Measurements from ENCODE around the gene TMEM63A. TPM values are rescaled to one million over a fixed set of nuclear protein-coding genes. Genes with fewer than 3 reads are reported as not detected.

TMEM63A gene
- total and polyA plus RNA-seq, 10 of the 15 experiments (the other 5 are each of a cell fraction or from before 2014, with no cell fraction given), result 1.3 to 33.5 (median 15.2) TPM

DNA sequence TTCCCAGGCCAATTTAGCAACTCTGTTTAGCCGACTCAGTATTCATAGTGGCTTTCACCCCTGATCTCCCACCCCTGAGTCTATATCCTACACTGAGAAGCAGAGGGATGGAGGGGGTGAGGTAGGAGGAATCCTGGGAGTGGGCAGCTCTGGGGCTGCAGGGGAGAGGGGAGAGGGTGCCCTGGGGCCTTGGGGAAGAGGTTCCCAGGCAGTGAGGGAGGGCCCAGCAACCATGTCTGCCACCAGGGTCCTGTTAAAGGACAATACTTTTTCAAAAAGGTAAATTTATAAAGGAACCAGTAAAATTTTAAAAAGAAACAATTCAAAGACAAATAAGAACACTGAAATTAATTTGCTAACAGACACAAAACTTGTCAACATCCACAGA, 42.0 kb downstream of the TMEM63A start:
- POLR2A ChIA-PET, result no interaction called here
- H3K4me2 ChIP-seq (ENCODE audit: control insufficient read depth, insufficient read depth), result no peak overlapping the region
- H4K20me1 ChIP-seq (ENCODE audit: control insufficient read depth, insufficient read depth), result no peaks in the 10 kb centered on the region
- no peaks in the 10 kb centered on the region for H3K79me2 ChIP-seq (ENCODE audit: control insufficient read depth, insufficient read depth, low read length)
- H2AFZ ChIP-seq (ENCODE audit: control insufficient read depth, low read depth, low read length), result no peak overlapping the region
- SMC1A ChIA-PET (ENCODE audit: uncharacterized antibody, unreplicated experiment), result no interaction called here
- no peak for ATAC-seq
- intact Hi-C loops (cut with micrococcal nuclease; ENCODE audit: unreplicated experiment) (loop anchor here (10.0 kb wide), 2 partner anchors 285 to 365 kb away; no protein-coding TSS in a partner anchor), in situ Hi-C loops (cut with MboI) (no loop called here)
- H3K4me1 ChIP-seq (ENCODE audit: control insufficient read depth, insufficient read depth, low read length), result no peaks in the 10 kb centered on the region
- no peak for FAIRE-seq
- DNase-seq (ENCODE audit: low read depth, low spot score), result no peak
- WGBS (ENCODE audit: insufficient coverage, insufficient replicate concordance, low lambda C conversion rate, missing lambda C conversion rate), result 88% methylated on average over 1 of the region's 1 CpG
- no peaks in the 10 kb centered on the region for H3K36me3 ChIP-seq (ENCODE audit: control insufficient read depth in 2 of 2, insufficient read depth in 2 of 2, low read length in 1 of 2)
- RAD21 ChIA-PET (ENCODE audit: unreplicated experiment), result interaction anchor here (1.0 kb wide), 1 partner anchor 58 kb away, joined by 3 read pairs; no protein-coding TSS in a partner anchor
- H3K9ac ChIP-seq (ENCODE audit: control insufficient read depth, insufficient read depth, low read length), result no peak overlapping the region
- H3K27me3 ChIP-seq (replicated peaks in 1 of 2; ENCODE audit: control insufficient read depth in 2 of 2, insufficient read depth in 2 of 2, low read length in 1 of 2), result no peaks in the 10 kb centered on the region
- no peak overlapping the region for H3K4me3 ChIP-seq
- CTCF ChIA-PET, result no interaction called here
- H3K9me3 ChIP-seq (replicated peaks; ENCODE audit: control insufficient read depth, insufficient read depth, low read length), result no peaks in the 10 kb centered on the region
- BruUV-seq (replicated peaks), result no TSS peak
- H3K27ac ChIP-seq (ENCODE audit: control insufficient read depth, insufficient read depth), result no peak overlapping the region
- TF ChIP-seq DPF2 (IDR thresholded peaks at IDR 0.05) (no peak), ZNF24 (IDR thresholded peaks at IDR 0.05) (no peak), EP300 (IDR thresholded peaks at IDR 0.05; ENCODE audit: borderline replicate concordance in 1 of 2, control insufficient read depth in 1 of 2, low read depth in 2 of 2, low read length in 2 of 2) (no peak), NFIC (IDR thresholded peaks at IDR 0.05; ENCODE audit: low read depth, low read length) (no peak), SREBF2 (IDR thresholded peaks at IDR 0.05; ENCODE audit: low read length) (no peak), CHD4 (IDR thresholded peaks at IDR 0.05) (no peak), FOXM1 (IDR thresholded peaks at IDR 0.05; ENCODE audit: low read depth, low read length) (no peak), TCF12 (IDR thresholded peaks at IDR 0.05; ENCODE audit: low read depth, low read length) (no peak), TAF1 (IDR thresholded peaks at IDR 0.05; ENCODE audit: borderline replicate concordance, low read depth, low read length) (no peak), ZBED1 (IDR thresholded peaks at IDR 0.05; ENCODE audit: borderline replicate concordance) (no peak), HDAC2 (IDR thresholded peaks at IDR 0.05) (no peak)
- TF ChIP-seq, protein P1, sequence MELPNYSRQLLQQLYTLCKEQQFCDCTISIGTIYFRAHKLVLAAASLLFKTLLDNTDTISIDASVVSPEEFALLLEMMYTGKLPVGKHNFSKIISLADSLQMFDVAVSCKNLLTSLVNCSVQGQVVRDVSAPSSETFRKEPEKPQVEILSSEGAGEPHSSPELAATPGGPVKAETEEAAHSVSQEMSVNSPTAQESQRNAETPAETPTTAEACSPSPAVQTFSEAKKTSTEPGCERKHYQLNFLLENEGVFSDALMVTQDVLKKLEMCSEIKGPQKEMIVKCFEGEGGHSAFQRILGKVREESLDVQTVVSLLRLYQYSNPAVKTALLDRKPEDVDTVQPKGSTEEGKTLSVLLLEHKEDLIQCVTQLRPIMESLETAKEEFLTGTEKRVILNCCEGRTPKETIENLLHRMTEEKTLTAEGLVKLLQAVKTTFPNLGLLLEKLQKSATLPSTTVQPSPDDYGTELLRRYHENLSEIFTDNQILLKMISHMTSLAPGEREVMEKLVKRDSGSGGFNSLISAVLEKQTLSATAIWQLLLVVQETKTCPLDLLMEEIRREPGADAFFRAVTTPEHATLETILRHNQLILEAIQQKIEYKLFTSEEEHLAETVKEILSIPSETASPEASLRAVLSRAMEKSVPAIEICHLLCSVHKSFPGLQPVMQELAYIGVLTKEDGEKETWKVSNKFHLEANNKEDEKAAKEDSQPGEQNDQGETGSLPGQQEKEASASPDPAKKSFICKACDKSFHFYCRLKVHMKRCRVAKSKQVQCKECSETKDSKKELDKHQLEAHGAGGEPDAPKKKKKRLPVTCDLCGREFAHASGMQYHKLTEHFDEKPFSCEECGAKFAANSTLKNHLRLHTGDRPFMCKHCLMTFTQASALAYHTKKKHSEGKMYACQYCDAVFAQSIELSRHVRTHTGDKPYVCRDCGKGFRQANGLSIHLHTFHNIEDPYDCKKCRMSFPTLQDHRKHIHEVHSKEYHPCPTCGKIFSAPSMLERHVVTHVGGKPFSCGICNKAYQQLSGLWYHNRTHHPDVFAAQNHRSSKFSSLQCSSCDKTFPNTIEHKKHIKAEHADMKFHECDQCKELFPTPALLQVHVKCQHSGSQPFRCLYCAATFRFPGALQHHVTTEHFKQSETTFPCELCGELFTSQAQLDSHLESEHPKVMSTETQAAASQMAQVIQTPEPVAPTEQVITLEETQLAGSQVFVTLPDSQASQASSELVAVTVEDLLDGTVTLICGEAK (IDR thresholded peaks at IDR 0.05; ENCODE audit: borderline replicate concordance), result no peak
- TF ChIP-seq, protein P2, sequence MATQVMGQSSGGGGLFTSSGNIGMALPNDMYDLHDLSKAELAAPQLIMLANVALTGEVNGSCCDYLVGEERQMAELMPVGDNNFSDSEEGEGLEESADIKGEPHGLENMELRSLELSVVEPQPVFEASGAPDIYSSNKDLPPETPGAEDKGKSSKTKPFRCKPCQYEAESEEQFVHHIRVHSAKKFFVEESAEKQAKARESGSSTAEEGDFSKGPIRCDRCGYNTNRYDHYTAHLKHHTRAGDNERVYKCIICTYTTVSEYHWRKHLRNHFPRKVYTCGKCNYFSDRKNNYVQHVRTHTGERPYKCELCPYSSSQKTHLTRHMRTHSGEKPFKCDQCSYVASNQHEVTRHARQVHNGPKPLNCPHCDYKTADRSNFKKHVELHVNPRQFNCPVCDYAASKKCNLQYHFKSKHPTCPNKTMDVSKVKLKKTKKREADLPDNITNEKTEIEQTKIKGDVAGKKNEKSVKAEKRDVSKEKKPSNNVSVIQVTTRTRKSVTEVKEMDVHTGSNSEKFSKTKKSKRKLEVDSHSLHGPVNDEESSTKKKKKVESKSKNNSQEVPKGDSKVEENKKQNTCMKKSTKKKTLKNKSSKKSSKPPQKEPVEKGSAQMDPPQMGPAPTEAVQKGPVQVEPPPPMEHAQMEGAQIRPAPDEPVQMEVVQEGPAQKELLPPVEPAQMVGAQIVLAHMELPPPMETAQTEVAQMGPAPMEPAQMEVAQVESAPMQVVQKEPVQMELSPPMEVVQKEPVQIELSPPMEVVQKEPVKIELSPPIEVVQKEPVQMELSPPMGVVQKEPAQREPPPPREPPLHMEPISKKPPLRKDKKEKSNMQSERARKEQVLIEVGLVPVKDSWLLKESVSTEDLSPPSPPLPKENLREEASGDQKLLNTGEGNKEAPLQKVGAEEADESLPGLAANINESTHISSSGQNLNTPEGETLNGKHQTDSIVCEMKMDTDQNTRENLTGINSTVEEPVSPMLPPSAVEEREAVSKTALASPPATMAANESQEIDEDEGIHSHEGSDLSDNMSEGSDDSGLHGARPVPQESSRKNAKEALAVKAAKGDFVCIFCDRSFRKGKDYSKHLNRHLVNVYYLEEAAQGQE (IDR thresholded peaks at IDR 0.05; ENCODE audit: low read depth, low read length), result no peak
- TF ChIP-seq, protein P3, sequence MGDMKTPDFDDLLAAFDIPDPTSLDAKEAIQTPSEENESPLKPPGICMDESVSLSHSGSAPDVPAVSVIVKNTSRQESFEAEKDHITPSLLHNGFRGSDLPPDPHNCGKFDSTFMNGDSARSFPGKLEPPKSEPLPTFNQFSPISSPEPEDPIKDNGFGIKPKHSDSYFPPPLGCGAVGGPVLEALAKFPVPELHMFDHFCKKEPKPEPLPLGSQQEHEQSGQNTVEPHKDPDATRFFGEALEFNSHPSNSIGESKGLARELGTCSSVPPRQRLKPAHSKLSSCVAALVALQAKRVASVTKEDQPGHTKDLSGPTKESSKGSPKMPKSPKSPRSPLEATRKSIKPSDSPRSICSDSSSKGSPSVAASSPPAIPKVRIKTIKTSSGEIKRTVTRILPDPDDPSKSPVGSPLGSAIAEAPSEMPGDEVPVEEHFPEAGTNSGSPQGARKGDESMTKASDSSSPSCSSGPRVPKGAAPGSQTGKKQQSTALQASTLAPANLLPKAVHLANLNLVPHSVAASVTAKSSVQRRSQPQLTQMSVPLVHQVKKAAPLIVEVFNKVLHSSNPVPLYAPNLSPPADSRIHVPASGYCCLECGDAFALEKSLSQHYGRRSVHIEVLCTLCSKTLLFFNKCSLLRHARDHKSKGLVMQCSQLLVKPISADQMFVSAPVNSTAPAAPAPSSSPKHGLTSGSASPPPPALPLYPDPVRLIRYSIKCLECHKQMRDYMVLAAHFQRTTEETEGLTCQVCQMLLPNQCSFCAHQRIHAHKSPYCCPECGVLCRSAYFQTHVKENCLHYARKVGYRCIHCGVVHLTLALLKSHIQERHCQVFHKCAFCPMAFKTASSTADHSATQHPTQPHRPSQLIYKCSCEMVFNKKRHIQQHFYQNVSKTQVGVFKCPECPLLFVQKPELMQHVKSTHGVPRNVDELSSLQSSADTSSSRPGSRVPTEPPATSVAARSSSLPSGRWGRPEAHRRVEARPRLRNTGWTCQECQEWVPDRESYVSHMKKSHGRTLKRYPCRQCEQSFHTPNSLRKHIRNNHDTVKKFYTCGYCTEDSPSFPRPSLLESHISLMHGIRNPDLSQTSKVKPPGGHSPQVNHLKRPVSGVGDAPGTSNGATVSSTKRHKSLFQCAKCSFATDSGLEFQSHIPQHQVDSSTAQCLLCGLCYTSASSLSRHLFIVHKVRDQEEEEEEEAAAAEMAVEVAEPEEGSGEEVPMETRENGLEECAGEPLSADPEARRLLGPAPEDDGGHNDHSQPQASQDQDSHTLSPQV (IDR thresholded peaks at IDR 0.05), result no peak
